ENCODE results near the gene WLS.

GRCh38 chr1:68112835-68113243 is 119.5 kb downstream of the WLS start:
- no peak for TF ChIP-seq POLR2A (IDR thresholded peaks at IDR 0.05; ENCODE audit: low read length)
- TF ChIP-seq GATA1 (IDR thresholded peaks at IDR 0.05; ENCODE audit: low read depth, low read length): no peak
